Activated CD8-positive, alpha-beta T cell treated with anti-CD3 and anti-CD28 coated beads, Interleukin-2, amount 10 ng/mL, durations not matched to agents 7 days and 5 days (primary cell): ENCODE measurements around the gene HADHA. TPM values are rescaled to one million over a fixed set of nuclear protein-coding genes. Genes with fewer than 3 reads are reported as not detected.
A peak's percentile ranks its signal among the peaks of the same experiment; 100 is the strongest.
"Not testable (repeated sequence)": the region's sequence is repeated elsewhere in the genome, so short reads cannot be mapped to it uniquely, and the experiment has no call there.

Experiments
- ATAC-seq: fragments of 150-1000 bp; cut with Tn5 transposase; one replicate; pipeline ENCODE4 v1.10.0; 2021; ENCODE audit warnings: moderate library complexity
- CTCF ChIA-PET: fragments of 350-600 bp; sonication (Branson Sonifier 250); formaldehyde crosslinking; loops from one replicate; lab custom pipeline; 2021; ENCODE audit warnings: antibody characterized with exemption; lab: Charles Lee
- POLR2A ChIA-PET: fragments of 350-600 bp; sonication (Branson Sonifier 250); formaldehyde crosslinking; loops from one replicate; lab custom pipeline; 2021; ENCODE audit warnings: antibody characterized with exemption; lab: Charles Lee
- DNase-seq: peaks from one replicate; pipeline ENCODE4 v3.0.0-alpha.2; 2020
- H3K27ac Mint-ChIP-seq: one replicate; pipeline ENCODE4 v1.8.0; 2021; ENCODE audit warnings: mild to moderate bottlenecking, mixed read lengths
- H3K27me3 Mint-ChIP-seq: one replicate; pipeline ENCODE4 v1.8.0; 2021; ENCODE audit warnings: low read depth, mixed read lengths
- H3K36me3 Mint-ChIP-seq: one replicate; pipeline ENCODE4 v1.8.0; 2021; ENCODE audit warnings: low read depth, mixed read lengths
- H3K4me1 Mint-ChIP-seq: one replicate; pipeline ENCODE4 v1.8.0; 2021; ENCODE audit warnings: low read depth, mixed read lengths
- H3K4me3 Mint-ChIP-seq: one replicate; pipeline ENCODE4 v1.8.0; 2021; ENCODE audit warnings: mild to moderate bottlenecking, mixed read lengths
- H3K9me3 Mint-ChIP-seq: one replicate; pipeline ENCODE4 v1.8.0; 2022; ENCODE audit warnings: mixed read lengths; ENCODE audit not compliant: insufficient read depth
- total RNA-seq, 2 experiments: library from RNA; stranded (reverse); gene quantifications; one replicate each; pipeline ENCODE4 v1.2.3, GENCODE V29; 2021

HADHA gene
- total RNA-seq, 2 experiments from 2014 or later, result 119 to 124 TPM

GRCh38 chr2:26172189-26172870 lies 72.1 kb downstream of the HADHA start:
- peak; percentile 23 for ATAC-seq
- Mint-ChIP-seq H3K27me3 (peaks cover 37% of the 10 kb centered on the region), H3K4me3 (peak overlapping the region; percentile 67), H3K27ac (no peak overlapping the region), H3K4me1 (peaks cover 13% of the 10 kb centered on the region), H3K36me3 (no peaks in the 10 kb centered on the region), H3K9me3 (no peaks in the 10 kb centered on the region)
- ChIA-PET POLR2A (no interaction called here), CTCF (interaction anchor here (1.2 to 2.1 kb wide), 3 partner anchors 9 to 331 kb away, joined by 3 to 4 read pairs (median 3); no protein-coding TSS in a partner anchor)
- no peak for DNase-seq

DNA sequence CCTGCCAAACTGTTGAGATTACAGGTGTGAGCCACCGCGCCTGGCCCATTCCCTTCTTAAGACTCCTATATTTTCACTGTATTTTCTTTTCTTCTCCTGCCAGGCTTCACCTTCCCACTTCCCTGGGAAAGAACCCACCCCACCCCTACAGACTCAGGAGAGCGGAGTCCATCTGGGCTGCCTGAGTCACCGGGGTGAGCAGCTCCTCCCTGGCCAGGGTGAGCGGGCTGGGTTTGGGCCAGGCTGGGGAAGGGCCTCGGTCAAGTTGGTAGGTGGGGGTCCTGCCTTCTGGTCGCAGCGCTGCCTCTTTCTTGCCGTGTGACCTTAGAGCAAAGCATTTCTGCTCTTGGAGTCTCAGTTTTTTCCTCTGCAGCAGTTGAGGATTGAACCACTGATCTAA lies 73.6 kb downstream of the HADHA start:
- Mint-ChIP-seq H3K36me3 (no peaks in the 10 kb centered on the region), H3K4me3 (no peak overlapping the region), H3K27me3 (peaks cover 32% of the 10 kb centered on the region), H3K9me3 (no peaks in the 10 kb centered on the region), H3K4me1 (peaks cover 13% of the 10 kb centered on the region), H3K27ac (no peak overlapping the region)
- CTCF ChIA-PET, result interaction anchor here (1.2 to 2.1 kb wide), 3 partner anchors 11 to 333 kb away, joined by 3 to 4 read pairs (median 3); no protein-coding TSS in a partner anchor
- ATAC-seq (no peak), DNase-seq (no peak)
- POLR2A ChIA-PET, result no interaction called here

DNA sequence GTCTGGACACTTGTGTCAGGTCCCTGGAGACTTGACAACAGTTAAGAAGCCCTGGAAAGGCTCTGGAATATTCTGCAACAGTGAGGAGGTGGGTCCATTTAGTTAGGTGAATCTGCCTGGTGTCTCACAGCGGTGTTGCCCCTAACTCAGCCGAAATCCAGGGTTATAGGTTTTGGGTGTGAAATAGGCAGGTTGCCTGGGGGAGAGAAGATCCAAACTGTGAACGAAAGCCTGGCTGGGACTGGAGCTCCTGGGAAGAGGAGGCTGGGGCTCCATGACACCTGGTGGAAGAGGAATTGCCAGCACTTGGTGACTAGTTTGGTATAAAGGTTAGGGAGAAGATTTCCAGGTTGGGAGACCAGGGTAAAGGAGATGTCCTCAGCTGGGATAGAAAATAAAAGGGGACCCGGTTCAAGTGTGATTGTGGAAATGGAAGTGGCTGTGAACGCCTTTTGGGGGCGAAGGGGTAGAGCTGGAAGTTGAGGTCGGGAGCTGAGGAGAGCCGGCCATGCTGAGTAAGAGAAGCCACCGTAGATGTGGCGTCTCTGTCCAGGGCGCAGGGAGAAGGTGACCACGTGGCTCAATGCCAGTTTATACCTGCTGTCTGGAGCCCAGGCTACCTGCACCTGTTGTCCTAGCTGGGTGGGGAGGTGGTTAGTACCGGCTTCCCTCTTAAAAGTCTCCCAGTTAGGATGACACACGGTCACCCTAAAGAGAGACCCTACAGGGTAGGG lies 74.6 kb downstream of the HADHA start:
- Mint-ChIP-seq H3K4me3 (no peak overlapping the region), H3K27me3 (peaks cover 30% of the 10 kb centered on the region), H3K27ac (no peak overlapping the region), H3K4me1 (peaks cover 13% of the 10 kb centered on the region), H3K36me3 (no peaks in the 10 kb centered on the region), H3K9me3 (no peaks in the 10 kb centered on the region)
- no peak for ATAC-seq
- DNase-seq, result no peak
- CTCF ChIA-PET, result no interaction called here
- POLR2A ChIA-PET, result no interaction called here

DNA sequence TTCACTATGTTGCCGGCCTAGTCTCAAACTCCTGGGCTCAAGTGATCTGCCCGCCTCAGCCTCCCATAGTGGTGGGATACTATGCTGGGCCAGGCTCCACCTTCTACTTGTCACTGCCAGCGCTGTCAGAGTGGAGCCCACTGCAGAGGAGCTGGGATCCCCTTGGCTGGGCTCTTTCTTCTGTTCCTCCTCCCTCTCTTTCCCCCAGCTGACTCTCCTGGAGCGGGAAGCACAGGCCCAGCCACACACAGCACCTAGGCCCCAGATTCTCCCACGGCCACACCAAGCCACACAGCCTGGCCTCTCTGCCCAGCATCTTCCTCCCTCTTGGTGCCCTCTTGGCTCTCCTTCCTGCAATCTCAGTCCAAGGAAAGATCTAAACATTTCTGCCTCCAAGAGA lies 75.2 kb downstream of the HADHA start:
- ATAC-seq, result no peak
- H3K4me1 Mint-ChIP-seq, result peaks cover 10% of the 10 kb centered on the region
- H3K27me3 Mint-ChIP-seq, result peaks cover 24% of the 10 kb centered on the region
- no peaks in the 10 kb centered on the region for H3K36me3 Mint-ChIP-seq
- ChIA-PET POLR2A (no interaction called here), CTCF (no interaction called here)
- H3K9me3 Mint-ChIP-seq, result no peaks in the 10 kb centered on the region
- no peak for DNase-seq
- H3K4me3 Mint-ChIP-seq, result no peak overlapping the region
- no peak overlapping the region for H3K27ac Mint-ChIP-seq

- CTCF ChIA-PET, result interaction anchor here (0.7 kb wide), 1 partner anchor 161 kb away, joined by 3 read pairs; no protein-coding TSS in a partner anchor
- POLR2A ChIA-PET, result no interaction called here
- no peak overlapping the region for H3K4me3 Mint-ChIP-seq
- no peak for DNase-seq
- no peaks in the 10 kb centered on the region for H3K9me3 Mint-ChIP-seq
- H3K27me3 Mint-ChIP-seq, result peaks cover 22% of the 10 kb centered on the region
- no peaks in the 10 kb centered on the region for H3K36me3 Mint-ChIP-seq
- no peak for ATAC-seq
- H3K27ac Mint-ChIP-seq, result no peak overlapping the region
- H3K4me1 Mint-ChIP-seq, result peaks cover 10% of the 10 kb centered on the region
These were observed 75.6 kb downstream of the HADHA start for GRCh38 chr2:26168785-26169184.

DNA sequence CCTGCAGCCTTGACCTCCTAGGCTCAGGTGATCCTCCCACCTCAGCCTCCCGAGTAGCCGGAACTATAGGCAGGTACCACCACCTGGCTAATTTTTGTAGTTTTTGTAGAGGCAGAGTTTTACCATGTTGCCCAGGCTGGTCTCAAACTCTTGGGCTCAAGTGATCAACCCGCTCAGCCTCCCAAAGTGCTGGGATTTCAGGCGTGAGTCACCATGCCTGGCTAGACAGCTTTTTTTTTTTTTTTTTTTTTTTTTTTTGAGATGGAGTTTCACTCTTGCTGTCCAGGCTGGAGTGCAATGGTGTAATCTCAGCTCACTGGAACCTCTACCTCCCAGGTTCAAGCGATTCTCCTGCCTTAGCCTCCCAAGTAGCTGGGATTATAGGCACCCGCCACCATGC lies 77.9 kb downstream of the HADHA start:
- H3K4me3 Mint-ChIP-seq, H3K9me3 Mint-ChIP-seq, H3K4me1 Mint-ChIP-seq, H3K36me3 Mint-ChIP-seq, H3K27ac Mint-ChIP-seq, ATAC-seq, DNase-seq: not testable (repeated sequence)
- peaks cover 14% of the 10 kb centered on the region for H3K27me3 Mint-ChIP-seq
- CTCF ChIA-PET, result interaction anchor here (0.7 to 1.1 kb wide), 3 partner anchors 47 to 1517 kb away, joined by 3 to 6 read pairs (median 3); no protein-coding TSS in a partner anchor
- POLR2A ChIA-PET, result interaction anchor here (0.6 kb wide), 1 partner anchor 1477 kb away, joined by 3 read pairs; no protein-coding TSS in a partner anchor

DNA sequence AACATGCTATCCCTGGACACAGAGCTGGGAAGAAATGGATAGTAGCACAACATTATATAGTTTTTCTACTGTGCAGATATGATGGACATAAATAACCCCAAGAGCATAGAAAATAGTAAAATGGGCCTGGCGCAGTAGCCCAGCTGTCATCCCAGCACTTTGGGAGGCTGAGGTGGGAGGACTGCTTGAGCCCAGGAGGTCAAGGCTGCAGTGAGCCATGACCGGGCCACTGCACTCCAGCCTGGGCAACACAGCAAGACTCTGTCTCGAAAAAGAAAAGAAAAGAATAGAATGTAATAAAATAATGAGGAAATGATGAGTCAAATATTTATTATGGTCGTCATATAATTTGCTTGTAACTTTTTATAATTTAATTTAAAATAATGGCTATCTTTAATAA lies 79.0 kb downstream of the HADHA start:
- ChIA-PET CTCF (interaction anchor here (0.8 kb wide), 1 partner anchor 11 kb away, joined by 5 read pairs; no protein-coding TSS in a partner anchor), POLR2A (no interaction called here)
- ATAC-seq, result no peak
- Mint-ChIP-seq H3K27ac (no peak overlapping the region), H3K9me3 (no peaks in the 10 kb centered on the region), H3K4me1 (no peaks in the 10 kb centered on the region), H3K36me3 (no peaks in the 10 kb centered on the region), H3K27me3 (peaks cover 5% of the 10 kb centered on the region), H3K4me3 (no peak overlapping the region)
- no peak for DNase-seq

- no peak overlapping the region for H3K4me3 Mint-ChIP-seq
- H3K27me3 Mint-ChIP-seq, result peaks cover 2% of the 10 kb centered on the region
- ChIA-PET CTCF (no interaction called here), POLR2A (no interaction called here)
- no peak for ATAC-seq
- H3K4me1 Mint-ChIP-seq, result no peaks in the 10 kb centered on the region
- H3K9me3 Mint-ChIP-seq, result no peaks in the 10 kb centered on the region
- no peaks in the 10 kb centered on the region for H3K36me3 Mint-ChIP-seq
- H3K27ac Mint-ChIP-seq, result no peak overlapping the region
- no peak for DNase-seq
These were observed 79.7 kb downstream of the HADHA start for GRCh38 chr2:26164641-26165211.

DNA sequence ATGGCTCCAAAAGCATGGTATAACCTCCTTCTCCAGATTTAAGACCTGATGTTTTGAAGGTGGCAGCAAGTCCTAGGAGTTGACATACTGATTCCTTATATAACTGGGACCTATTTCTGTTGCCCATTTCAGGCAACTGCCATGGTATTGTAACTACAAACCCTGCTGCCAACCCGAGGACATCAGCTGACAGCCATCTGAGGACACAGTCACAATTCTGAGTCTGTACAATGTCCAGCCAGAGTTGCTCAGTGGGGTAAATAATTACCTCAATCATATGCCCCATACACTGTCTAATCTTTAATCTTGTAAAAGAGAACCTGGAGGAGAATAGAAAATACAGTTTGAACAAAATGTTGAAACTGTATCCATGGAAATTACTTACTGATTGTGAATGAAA lies 80.2 kb downstream of the HADHA start:
- POLR2A ChIA-PET, result no interaction called here
- H3K36me3 Mint-ChIP-seq, result no peaks in the 10 kb centered on the region
- H3K9me3 Mint-ChIP-seq, result no peaks in the 10 kb centered on the region
- no peaks in the 10 kb centered on the region for H3K27me3 Mint-ChIP-seq
- no peak overlapping the region for H3K4me3 Mint-ChIP-seq
- H3K4me1 Mint-ChIP-seq, result no peaks in the 10 kb centered on the region
- no peak for ATAC-seq
- CTCF ChIA-PET, result interaction anchor here (0.8 kb wide), 1 partner anchor 21 kb away, joined by 3 read pairs; no protein-coding TSS in a partner anchor
- DNase-seq, result no peak
- no peak overlapping the region for H3K27ac Mint-ChIP-seq

- H3K36me3 Mint-ChIP-seq, result no peaks in the 10 kb centered on the region
- no peaks in the 10 kb centered on the region for H3K27me3 Mint-ChIP-seq
- CTCF ChIA-PET, result no interaction called here
- no peak overlapping the region for H3K4me3 Mint-ChIP-seq
- H3K4me1 Mint-ChIP-seq, result no peaks in the 10 kb centered on the region
- H3K27ac Mint-ChIP-seq, result no peak overlapping the region
- ATAC-seq, result no peak
- H3K9me3 Mint-ChIP-seq, result no peaks in the 10 kb centered on the region
- no peak for DNase-seq
- POLR2A ChIA-PET, result no interaction called here
These were observed 81.5 kb downstream of the HADHA start for GRCh38 chr2:26162963-26163362.

- Mint-ChIP-seq H3K27me3 (peaks cover 2% of the 10 kb centered on the region), H3K27ac (no peak overlapping the region), H3K4me3 (no peak overlapping the region), H3K4me1 (no peaks in the 10 kb centered on the region), H3K36me3 (no peaks in the 10 kb centered on the region), H3K9me3 (no peaks in the 10 kb centered on the region)
- ChIA-PET POLR2A (no interaction called here), CTCF (no interaction called here)
- DNase-seq, result no peak
- ATAC-seq, result no peak
These were observed 82.5 kb downstream of the HADHA start for GRCh38 chr2:26161926-26162325.

DNA sequence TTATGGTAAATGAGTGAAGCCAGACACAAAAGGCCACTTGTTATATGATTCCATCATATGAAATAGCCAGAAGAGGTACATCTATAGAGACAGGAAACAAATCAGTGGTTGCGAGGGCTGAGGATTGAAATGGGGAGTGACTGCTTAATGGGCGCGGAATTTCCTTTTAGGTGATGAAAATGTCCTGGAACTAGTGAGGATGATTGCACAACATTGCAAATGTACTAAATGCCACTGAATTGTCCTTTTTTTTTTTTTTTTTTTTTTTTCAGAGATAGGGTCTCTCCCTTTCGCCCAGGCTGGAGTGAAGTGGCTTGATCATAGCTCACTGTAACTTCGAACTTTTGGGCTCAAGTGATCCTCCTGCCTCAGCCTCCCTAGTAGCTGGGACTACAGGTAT lies 86.9 kb downstream of the HADHA start:
- Mint-ChIP-seq H3K9me3 (no peaks in the 10 kb centered on the region), H3K4me3 (no peak overlapping the region), H3K4me1 (no peaks in the 10 kb centered on the region), H3K27ac (no peak overlapping the region), H3K36me3 (no peaks in the 10 kb centered on the region), H3K27me3 (peaks cover 16% of the 10 kb centered on the region)
- POLR2A ChIA-PET, result no interaction called here
- DNase-seq (no peak), ATAC-seq (no peak)
- CTCF ChIA-PET, result no interaction called here
